Measurements from ENCODE around the gene DOK7. TPM values are rescaled to one million over a fixed set of nuclear protein-coding genes. Genes with fewer than 3 reads are reported as not detected.

DOK7 gene
- total and polyA plus RNA-seq, 9 donors, result 0.19 to 33.4 (median 2.2) TPM; not detected in 3

GRCh38 chr4:3486541-3487540 lies 23.7 kb downstream of the DOK7 start:
- H3K4me1 ChIP-seq (ENCODE audit: insufficient read depth), result no peaks in the 10 kb centered on the region

GRCh38 chr4:3487861-3488260 lies 24.8 kb downstream of the DOK7 start:
- WGBS, 3 donors, result 66 to 78% (median 76%) methylated on average over 7 of the region's 7 CpGs
- H3K27ac ChIP-seq, result no peak overlapping the region
- intact Hi-C loops (cut with DNase I), result no loop called here
- H3K36me3 ChIP-seq, result no peaks in the 10 kb centered on the region
- no peaks in the 10 kb centered on the region for H3K4me1 ChIP-seq (ENCODE audit: insufficient read depth)
- TF ChIP-seq CTCF (IDR thresholded peaks at IDR 0.05), result no peak
- no peak for TF ChIP-seq EP300 (IDR thresholded peaks at IDR 0.05)
- TF ChIP-seq POLR2A (IDR thresholded peaks at IDR 0.05), result no peak
- no peaks in the 10 kb centered on the region for H3K9me3 ChIP-seq
- no peak for DNase-seq
- H3K27me3 ChIP-seq, result no peaks in the 10 kb centered on the region
- H3K4me3 ChIP-seq, result no peak overlapping the region

More at GRCh38 chr4:3486541-3487540, 23.7 kb downstream of the DOK7 start:
- no peak for TF ChIP-seq CTCF (IDR thresholded peaks at IDR 0.05)
- TF ChIP-seq EP300 (IDR thresholded peaks at IDR 0.05), result no peak
- TF ChIP-seq POLR2A (IDR thresholded peaks at IDR 0.05), result no peak
- H3K27me3 ChIP-seq, result no peaks in the 10 kb centered on the region
- intact Hi-C loops (cut with DNase I), result no loop called here
- no peaks in the 10 kb centered on the region for H3K36me3 ChIP-seq
- H3K27ac ChIP-seq, result no peak overlapping the region
- WGBS, 3 donors, result 42 to 62% (median 48%) methylated on average over 23 to 25 of the region's 25 CpGs
- no peak for DNase-seq
- no peak overlapping the region for H3K4me3 ChIP-seq
- H3K9me3 ChIP-seq, result no peaks in the 10 kb centered on the region

GRCh38 chr4:3488820-3489219 lies 25.7 kb downstream of the DOK7 start:
- WGBS, 3 donors, result 44 to 49% (median 47%) methylated on average over 8 to 11 of the region's 11 CpGs
- intact Hi-C loops (cut with DNase I), result no loop called here
- no peak for TF ChIP-seq POLR2A (IDR thresholded peaks at IDR 0.05)
- no peak for TF ChIP-seq CTCF (IDR thresholded peaks at IDR 0.05)
- TF ChIP-seq EP300 (IDR thresholded peaks at IDR 0.05), result no peak
- no peak overlapping the region for H3K4me3 ChIP-seq
- no peaks in the 10 kb centered on the region for H3K4me1 ChIP-seq (ENCODE audit: insufficient read depth)
- H3K27me3 ChIP-seq, result no peaks in the 10 kb centered on the region
- no peak for DNase-seq
- no peaks in the 10 kb centered on the region for H3K36me3 ChIP-seq
- H3K27ac ChIP-seq, result no peak overlapping the region
- no peaks in the 10 kb centered on the region for H3K9me3 ChIP-seq

GRCh38 chr4:3489451-3489962 lies 26.4 kb downstream of the DOK7 start:
- H3K4me3 ChIP-seq, result no peak overlapping the region
- H3K36me3 ChIP-seq, result no peaks in the 10 kb centered on the region
- H3K27ac ChIP-seq, result no peak overlapping the region
- TF ChIP-seq CTCF (IDR thresholded peaks at IDR 0.05) (no peak), EP300 (IDR thresholded peaks at IDR 0.05) (no peak), POLR2A (IDR thresholded peaks at IDR 0.05) (no peak)
- DNase-seq, result no peak
- no peaks in the 10 kb centered on the region for H3K27me3 ChIP-seq
- intact Hi-C loops (cut with DNase I), result no loop called here
- no peaks in the 10 kb centered on the region for H3K4me1 ChIP-seq (ENCODE audit: insufficient read depth)
- no peaks in the 10 kb centered on the region for H3K9me3 ChIP-seq
- 33 to 44% (median 34%) methylated on average over 20 of the region's 20 CpGs for WGBS, 3 donors
